HG03108 (cell line): ENCODE measurements around the gene WNT9B.
"Not testable (repeated sequence)": the region's sequence is repeated elsewhere in the genome, so short reads cannot be mapped to it uniquely, and the experiment has no call there.

ENCODE experiments used
- ATAC-seq: cut with Tn5 transposase; IDR thresholded peaks from one replicate; pipeline ENCODE4 v1.9.1; 2021; ENCODE audit warnings: moderate library complexity; ENCODE audit not compliant: unreplicated experiment

Gene WNT9B

DNA sequence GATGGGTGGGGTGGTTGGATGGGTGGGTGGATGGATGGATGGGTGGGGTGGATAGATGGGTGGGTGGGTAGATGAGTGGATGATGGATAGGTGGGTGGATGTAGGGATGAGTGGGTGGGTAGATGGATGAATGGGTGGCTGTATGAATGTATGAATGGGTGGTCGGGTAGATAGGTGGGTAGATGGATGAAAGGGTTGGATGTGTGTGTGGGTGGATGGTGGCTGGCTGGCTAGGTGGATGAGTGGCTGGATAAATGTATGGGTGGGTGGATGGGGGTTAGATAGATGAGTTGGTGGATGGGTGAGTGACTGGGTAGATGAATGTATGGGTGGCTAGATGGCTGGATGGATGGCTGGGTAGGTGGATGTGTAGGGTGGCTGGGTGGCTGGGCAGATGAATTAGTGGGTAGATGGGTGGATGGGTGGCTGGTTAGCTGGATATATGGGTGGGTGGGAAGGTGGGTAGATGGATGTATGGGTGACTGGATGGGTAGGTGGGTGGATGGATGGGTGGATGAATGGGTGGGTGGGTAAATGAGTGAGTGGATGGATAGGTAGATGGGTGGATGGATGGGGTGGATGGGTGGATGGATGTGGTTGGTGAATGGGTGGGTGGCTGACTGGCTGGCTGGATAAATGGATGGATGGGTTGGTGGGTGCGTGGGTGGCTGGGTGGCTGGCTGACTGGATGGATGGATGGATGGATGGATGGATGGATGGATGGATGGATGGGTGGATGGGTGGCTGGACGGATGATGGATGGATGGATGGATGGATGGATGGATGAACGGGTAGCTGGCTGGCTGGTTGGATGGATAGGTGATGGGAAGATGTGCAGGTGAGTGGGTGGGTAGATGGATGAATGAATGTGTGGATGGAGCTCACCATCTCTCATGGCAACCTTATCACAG lies 52.6 kb downstream of the WNT9B start:
- ATAC-seq: no peak

DNA sequence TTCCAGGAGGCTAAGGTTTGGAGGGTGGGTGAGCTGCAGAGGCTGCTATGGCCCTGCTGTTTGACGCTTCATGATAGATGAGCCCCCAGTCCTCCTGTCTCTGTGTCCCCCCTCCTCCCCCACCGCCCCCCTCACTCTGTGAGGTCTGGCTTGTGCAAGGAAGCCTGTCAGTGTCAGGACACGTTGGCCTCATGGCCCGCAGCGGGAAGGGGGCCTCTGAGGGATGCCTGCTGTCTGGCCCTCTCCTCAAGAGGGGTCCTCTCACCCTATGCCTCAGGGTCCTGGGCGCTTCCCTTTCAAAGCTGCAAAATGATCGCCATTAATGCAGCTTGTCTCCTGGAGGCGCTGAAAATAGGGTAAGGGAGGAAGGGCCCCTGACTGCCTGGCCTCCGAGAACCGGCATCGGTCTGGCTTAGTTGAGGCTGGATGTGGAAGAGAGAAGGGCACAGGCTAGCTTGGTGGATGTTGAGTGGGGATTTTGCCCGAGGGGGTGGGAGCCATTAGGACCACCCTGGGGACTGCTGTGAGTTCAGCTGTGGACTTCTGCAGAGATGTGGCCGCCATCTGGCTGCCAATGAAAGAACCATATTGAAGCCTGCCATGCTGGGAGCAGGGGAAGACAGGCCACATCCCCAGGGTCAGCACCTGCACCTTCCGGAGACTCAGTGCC lies 56.8 kb downstream of the WNT9B start:
- ATAC-seq: no peak

DNA sequence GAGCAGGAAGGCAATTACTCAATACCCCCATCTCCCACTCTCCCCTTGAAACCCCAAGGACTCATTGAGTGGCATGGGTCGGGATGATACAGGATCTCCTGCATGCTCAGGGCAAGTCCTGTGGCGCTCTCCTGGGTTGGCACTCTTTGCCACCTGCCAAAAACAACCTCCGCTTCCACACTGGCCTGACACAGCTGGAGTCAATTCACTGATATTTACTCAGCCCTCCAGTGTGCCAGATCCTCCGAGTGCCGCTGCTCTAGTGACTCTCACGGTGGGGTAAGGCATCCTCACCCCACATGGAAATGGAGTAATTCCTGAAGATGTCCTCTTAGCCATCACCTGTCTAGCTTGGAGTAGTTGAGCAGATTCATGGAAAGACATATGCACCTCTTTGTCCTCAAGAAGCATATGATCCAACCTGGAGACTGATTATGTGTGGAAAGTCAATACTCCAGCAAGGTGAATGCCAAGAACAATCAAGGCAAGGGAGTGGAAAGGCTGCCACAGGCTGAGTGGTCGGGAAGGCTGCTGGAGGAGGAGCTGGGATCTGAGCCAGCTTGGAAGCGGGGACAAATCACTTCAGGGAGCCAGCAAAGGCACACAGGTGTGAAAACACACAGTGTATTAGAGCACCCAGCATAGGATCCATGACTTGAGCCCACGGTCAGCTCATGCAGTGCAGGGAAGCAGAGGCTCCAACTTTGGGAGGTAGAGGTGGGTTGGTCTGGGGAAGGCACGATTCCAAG lies 59.0 kb downstream of the WNT9B start:
- ATAC-seq: no peak

DNA sequence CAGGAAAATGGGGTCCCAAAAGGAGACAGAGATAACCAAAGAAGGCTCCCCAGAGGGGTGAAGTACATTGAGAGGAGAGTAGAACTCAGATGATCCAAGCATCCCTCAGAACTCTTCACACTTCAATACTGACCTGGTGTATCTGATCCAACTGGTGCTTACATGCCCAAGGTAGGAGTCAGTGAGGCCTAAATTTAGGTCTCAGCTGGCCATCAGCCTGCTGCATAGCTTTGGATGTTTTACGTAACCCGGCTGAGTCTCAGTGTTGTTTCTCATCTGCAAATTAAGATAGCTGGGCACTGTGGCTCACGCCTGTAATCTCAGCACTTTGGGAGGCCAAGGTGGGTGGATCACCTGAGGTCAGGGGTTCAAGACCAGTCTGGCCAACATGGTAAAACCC lies 59.9 kb downstream of the WNT9B start:
- ATAC-seq: no peak

DNA sequence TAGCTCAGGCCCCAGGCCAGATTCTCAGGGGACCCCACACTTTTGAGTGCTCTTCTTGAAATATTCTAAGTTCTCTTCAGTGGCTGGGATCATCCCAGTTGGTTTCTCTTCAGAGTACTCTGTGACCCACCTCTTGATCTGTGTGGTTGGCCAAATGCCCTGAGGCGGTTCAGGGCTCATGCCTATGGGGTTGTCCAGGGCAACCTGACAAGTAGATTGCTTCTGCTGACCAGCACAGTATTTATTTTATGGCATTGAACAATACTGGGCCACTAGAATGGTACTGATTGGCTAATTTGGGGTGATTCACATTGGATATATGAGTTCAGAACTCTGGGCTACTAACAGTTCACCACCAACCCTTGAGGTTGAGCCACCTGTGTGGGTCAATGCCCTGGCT lies 64.2 kb downstream of the WNT9B start:
- no peak for ATAC-seq

DNA sequence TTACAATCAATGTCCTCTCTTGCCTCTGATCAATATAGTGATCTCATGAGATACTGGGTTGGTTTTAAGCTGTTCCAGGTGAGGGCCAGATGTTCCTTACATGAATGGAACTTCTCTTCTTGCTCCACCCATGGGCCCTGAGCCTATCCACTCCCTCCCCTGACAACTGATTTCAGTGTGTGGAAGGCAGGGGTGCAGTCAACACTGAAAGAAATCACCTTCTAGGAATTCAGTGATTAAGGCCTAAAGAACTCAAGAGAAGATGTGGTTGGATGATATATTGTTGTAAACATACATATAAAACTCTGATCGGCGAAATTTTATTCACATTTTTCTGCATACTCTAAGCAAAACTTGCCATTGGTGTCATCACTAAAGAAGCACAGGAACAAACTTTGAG lies 64.8 kb downstream of the WNT9B start:
- ATAC-seq: no peak

DNA sequence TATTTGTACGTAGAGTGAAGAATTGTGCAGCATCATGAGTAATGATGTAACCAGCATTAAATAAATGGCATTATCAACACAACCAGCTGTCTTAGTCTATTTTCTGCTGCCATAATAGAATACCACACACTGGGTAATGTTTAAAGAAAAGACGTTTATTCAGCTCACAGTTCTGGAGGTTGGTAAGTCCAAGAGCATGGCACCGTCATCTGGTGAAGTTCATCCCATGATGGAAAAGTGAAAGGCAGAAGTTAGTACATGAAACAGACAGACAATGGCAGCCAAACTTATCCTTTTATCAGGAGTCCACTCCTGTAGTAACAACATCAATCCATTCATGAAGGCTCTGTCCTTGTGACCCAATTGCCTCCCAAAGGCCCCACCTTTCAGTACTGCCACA lies 65.2 kb downstream of the WNT9B start:
- ATAC-seq: no peak

DNA sequence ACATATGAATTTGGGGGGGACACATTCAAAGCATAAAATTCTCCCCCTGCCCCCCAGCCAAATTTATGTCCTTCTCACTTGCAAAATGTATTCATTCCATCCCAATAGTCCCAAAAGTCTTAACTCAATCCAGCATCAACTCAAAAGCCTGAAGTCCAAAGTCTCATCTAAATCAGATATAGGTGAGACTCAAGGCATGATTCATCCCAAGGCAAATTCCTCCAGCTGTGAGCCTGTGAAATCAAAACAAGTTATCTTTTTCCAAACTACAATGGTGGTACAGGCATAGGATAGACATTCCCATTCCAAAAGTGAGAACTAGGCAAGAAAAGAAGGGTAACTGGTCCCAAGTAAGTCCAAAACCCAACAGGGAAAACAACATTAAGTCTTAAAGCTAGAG lies 65.7 kb downstream of the WNT9B start:
- ATAC-seq: no peak

DNA sequence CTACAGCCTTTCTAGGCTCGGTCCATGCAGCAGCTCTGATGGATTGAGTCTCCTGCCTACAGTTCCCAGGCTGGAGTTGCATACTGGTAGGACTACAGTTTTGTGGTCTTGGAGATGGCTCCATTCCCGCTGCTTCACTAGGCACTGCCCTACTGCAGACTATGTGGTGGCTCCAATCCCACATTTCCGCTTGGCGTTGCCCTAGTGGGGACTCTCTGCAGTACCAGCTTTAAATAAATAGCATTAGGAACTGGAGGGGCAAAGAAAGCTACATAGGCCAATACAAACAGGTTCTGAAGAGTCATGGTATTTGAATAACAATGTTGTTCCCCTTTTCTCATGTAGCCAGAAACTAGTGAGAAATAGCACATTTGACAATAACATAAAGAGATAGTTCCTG lies 66.1 kb downstream of the WNT9B start:
- ATAC-seq: no peak

DNA sequence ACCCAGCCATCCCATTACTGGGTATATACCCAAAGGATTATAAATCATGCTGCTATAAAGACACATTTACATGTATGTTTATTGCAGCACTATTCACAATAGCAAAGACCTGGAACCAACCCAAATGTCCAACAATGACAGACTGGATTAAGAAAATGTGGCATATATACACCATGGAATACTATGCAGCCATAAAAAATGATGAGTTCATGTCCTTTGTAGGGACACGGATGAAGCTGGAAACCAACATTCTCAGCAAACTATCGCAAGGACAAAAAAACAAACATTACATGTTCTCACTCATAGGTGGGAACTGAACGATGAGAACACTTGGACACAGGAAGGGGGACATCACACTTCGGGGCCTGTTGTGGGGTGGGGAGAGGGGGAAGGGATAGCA lies 70.6 kb downstream of the WNT9B start:
- not testable (repeated sequence) for ATAC-seq

DNA sequence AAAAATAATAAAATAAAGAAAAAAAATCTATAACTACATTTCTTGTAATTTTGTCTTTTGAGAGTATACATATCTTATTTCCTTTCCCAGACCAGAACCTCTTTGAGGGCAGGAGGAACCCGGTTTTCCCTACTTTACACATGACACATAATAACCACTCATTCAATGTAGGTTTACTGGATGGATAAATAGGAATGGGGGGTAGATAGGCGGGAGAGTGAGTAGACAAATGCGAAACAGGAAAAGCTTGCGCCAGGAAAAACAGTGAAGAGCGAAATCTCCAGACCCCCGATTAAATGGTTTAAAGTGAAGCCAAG lies 71.1 kb downstream of the WNT9B start:
- peak; percentile 7 for ATAC-seq

DNA sequence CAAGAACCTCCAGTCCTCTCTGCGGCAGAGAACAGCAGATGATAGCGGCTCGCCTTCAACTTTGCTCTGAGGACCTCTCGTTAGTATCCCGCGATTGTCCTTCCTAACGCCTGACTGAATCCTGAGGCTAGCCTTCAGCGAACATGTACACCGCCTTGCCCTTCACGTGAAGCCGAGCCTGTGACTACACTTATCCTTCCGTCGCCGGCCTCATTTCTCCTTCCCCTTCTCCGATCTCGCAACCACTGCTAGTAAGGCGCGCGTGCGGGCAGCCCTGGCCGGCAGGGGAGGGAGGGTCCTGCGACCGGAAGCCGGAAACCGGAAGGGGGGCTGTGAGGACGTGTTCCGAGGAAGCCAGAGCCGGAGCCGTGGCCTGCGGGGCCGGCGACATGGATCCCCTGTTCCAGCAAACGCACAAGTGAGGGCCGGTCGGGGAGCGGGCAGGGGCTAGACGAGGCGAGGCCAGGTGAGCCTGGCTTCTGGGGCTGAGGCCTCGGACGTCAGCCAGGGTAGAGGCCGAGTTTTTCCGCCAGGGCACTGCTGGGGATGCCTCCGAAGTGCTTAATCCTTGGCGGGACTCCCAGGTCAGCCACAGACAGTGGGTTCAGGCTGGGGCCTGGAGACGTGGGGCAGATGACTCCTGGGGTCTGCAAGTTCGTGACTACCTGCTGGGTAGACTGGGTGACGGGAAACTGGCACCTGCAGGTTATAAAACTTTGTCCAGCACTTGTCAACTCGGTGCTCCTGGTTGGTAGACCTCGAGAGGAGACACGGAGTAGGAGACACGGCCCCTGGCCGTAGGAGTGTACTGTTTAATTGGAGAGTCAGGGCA lies 71.6 kb downstream of the WNT9B start, which contains the start of gene GOSR2:
TSS of gene GOSR2 (plus strand) at position 357 of the 832 bp plus-strand sequence. CDS start at position 390, 33 bp downstream.
- peak; percentile 87 for ATAC-seq

DNA sequence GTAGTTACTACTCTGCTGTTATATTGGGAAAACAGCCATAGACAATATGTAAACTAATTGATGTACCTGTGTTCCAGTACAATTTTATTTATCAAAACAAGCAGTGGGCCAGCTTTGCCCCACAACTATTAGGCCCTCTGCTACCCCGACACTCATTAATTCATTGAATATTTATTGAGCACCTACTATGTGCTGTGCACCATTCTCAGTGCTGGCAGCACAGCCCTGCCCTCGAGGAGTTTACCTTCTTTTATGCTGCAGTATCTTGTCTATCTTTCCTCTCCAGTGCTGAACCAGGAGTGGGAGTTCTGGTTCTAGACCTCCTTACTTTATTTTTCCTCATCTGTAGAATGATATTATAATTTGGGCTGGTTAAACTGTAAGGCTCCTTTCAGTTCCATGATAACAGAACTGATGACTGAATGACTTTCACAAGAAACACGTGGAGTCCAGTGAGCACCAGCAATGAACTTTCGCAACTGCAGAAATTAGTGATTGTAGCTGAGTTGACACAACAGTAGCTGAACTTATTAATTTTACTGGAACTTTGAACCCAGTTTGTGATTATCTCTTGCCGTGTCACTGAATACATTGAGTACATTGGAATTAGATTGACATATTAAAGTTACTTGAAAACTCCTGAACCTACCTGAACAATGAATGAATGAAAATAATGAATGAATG lies 73.9 kb downstream of the WNT9B start:
- no peak for ATAC-seq

DNA sequence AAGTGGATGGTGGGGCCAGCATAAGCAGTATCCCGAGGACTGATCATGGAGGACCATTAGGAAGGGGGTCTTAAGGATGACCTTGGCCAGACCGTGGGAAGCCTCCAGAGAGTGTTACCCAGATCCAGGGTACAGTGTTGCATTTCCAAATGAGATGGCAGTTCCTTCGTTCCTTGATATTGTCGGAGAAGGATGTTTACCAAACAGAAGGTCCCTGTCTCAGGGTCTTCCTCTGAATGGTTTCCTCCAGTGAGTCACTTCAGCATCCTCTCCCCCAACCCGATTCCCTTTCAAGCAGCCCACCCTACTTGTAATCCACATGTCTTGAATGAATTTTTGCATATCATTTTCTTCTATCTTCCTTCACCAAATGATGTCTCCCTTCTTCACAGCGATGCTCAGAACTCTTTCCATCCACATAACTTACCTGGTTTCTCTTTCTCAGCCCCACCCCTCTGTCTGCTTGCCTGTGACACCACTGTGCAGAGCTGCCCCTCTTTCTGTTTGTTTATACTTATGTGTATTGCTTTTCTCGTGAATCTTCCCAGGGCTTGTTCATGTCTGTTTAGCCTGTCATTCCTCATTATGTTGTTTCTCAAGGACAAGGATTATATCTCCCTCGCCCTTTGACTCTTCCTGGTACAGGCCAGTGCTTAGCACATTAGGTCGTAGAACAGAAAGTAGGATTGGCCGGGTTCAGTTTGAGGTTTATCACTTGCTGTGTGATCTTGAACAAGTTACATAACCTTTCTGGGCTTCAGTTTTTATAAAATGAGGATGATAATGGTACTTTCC lies 77.3 kb downstream of the WNT9B start:
- ATAC-seq: no peak

DNA sequence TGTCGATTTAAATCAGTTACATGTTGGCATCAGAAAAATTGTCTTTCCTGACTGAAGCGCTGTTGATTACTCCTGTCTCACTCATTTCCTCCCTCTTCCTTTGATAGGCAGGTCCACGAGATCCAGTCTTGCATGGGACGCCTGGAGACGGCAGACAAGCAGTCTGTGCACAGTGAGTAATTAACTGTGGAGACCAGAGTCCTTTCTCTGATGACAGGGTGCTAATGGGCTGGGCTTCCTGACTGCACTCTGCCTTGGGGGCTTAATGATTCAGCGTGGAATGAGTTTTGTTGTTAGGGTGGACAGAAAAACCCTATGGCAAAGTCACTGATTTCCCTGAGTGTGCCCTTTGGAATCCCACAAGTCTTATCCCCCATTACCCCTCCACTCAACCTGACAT lies 78.0 kb downstream of the WNT9B start:
- ATAC-seq: no peak

DNA sequence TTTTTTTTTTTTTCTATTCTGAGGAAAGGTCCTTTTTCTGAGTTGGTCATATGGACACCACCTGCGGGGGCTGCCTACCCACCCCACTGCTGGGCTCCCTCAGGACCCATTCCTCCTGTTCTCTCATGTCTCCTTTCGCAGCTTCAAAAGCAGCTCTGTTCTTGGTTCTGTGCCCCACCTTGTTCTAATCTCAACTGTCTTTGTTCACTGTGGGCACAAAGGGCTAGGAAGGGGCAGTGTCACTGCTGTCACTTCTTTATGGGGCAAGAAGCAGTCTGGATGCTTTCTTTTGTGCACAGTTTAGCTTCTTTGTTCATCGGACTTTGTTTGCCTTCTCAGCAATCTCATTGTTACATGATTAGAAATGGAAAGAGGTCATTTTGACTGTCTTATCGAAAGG lies 78.7 kb downstream of the WNT9B start:
- no peak for ATAC-seq

DNA sequence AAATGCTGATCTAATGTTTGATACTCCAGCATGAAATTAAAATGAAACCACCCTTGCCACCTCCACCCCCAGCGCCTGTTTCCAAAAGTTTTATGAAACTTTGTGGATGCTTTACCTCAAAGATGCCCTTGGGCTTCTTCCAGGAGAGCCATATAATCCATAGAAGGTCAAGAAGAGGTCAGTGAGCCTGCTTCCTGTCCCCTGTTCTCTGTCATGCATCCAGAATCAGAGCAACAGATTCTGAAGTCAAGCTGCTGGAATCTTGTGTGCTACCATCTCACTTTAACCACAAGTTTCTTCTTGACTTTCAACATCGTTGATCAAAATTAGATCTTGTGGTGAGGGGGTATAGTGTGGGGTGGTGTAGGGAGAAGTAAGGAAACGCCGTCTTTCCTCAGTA lies 80.2 kb downstream of the WNT9B start:
- no peak for ATAC-seq

DNA sequence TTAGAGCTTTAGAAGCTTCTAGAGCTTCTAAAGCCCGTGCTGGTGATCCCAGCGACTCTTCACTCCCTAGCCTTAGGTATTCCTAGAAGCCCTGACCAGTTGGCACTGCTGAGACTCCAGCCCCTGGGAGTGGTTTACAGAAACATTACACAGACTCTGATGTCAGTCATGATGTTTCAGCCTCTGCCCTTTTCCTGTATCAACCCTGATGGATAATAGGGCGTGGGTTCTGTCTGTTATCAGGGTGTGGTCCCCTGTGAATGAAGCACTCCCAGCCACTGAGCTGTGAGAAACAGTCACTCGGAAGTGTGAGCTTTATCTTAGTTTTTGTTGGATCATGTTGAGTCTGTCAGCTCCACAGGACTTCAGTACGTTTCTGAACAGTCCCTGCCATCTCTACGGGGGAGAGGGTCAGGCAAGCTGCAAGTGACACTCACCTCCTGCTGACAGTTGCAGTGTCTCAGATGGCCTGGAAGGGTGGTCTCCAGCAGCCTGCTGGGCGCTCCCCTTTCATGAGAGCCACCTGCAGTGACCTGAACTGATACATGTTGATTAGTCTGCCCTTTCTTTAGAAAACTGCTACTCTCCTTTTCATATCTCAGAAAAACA lies 84.4 kb downstream of the WNT9B start:
- ATAC-seq: no peak
